Measurements from ENCODE around the gene OS9.

The OS9 gene

GRCh38 chr12:57723630-57723962 is 29.7 kb downstream of the OS9 start:
- no peak for DNase-seq (ENCODE audit: low read depth)

- DNase-seq (ENCODE audit: low read depth) = no peak
These were observed 30.3 kb downstream of the OS9 start for GRCh38 chr12:57724003-57724935.

GRCh38 chr12:57724936-57725740 is 31.2 kb downstream of the OS9 start:
- no peak for DNase-seq (ENCODE audit: low read depth)

GRCh38 chr12:57725851-57726150 is 31.9 kb downstream of the OS9 start:
- DNase-seq (ENCODE audit: low read depth) = no peak

- peak; percentile 90 for DNase-seq (ENCODE audit: low read depth)
These were observed 32.4 kb downstream of the OS9 start for GRCh38 chr12:57726151-57726883.

- peak; percentile 25 for DNase-seq (ENCODE audit: low read depth)
These were observed 33.2 kb downstream of the OS9 start for GRCh38 chr12:57726884-57727757.

- no peak for DNase-seq (ENCODE audit: low read depth)
These were observed 33.9 kb downstream of the OS9 start for GRCh38 chr12:57727758-57728395.

GRCh38 chr12:57729321-57729844 is 35.5 kb downstream of the OS9 start:
- no peak for DNase-seq (ENCODE audit: low read depth)

GRCh38 chr12:57730336-57731067 is 36.6 kb downstream of the OS9 start:
- DNase-seq (ENCODE audit: low read depth) = no peak

GRCh38 chr12:57731411-57732080 is 37.6 kb downstream of the OS9 start:
- no peak for DNase-seq (ENCODE audit: low read depth)

GRCh38 chr12:57732270-57732669 is 38.3 kb downstream of the OS9 start:
- DNase-seq (ENCODE audit: low read depth) = no peak

GRCh38 chr12:57732726-57733593 is 39.0 kb downstream of the OS9 start:
- no peak for DNase-seq (ENCODE audit: low read depth)

GRCh38 chr12:57733928-57734327 is 40.0 kb downstream of the OS9 start:
- DNase-seq (ENCODE audit: low read depth) = no peak

- peak; percentile 77 for DNase-seq (ENCODE audit: low read depth)
These were observed 40.7 kb downstream of the OS9 start for GRCh38 chr12:57734591-57734990.

- peak; percentile 35 for DNase-seq (ENCODE audit: low read depth)
These were observed 41.4 kb downstream of the OS9 start for GRCh38 chr12:57735198-57735855.

- peak; percentile 60 for DNase-seq (ENCODE audit: low read depth)
These were observed 42.2 kb downstream of the OS9 start for GRCh38 chr12:57735952-57736740.

GRCh38 chr12:57736741-57737466 is 43.0 kb downstream of the OS9 start:
- DNase-seq (ENCODE audit: low read depth) = no peak
